ENCODE measurements around the gene SESN2.

- TF ChIP-seq FOXK2 (IDR thresholded peaks at IDR 0.05) (no peak), SUZ12 (IDR thresholded peaks at IDR 0.05) (no peak), ZNF384 (IDR thresholded peaks at IDR 0.05) (no peak), ARNT (IDR thresholded peaks at IDR 0.05) (no peak), SP1 (IDR thresholded peaks at IDR 0.05) (no peak), FOXA1 (IDR thresholded peaks at IDR 0.05) (no peak), TARDBP (IDR thresholded peaks at IDR 0.05) (no peak), FOXM1 (IDR thresholded peaks at IDR 0.05; ENCODE audit: borderline replicate concordance) (no peak), CTBP1 (IDR thresholded peaks at IDR 0.05; ENCODE audit: borderline replicate concordance) (no peak), ELF4 (IDR thresholded peaks at IDR 0.05) (no peak), LEF1 (IDR thresholded peaks at IDR 0.05; ENCODE audit: borderline replicate concordance) (no peak), NFRKB (IDR thresholded peaks at IDR 0.05) (no peak), BHLHE40 (IDR thresholded peaks at IDR 0.05; ENCODE audit: borderline replicate concordance) (no peak), L3MBTL2 (conservative IDR thresholded peaks at IDR 0.05) (no peak)
These were observed 14.0 kb downstream of the SESN2 start for GRCh38 chr1:28273216-28273860.
